Left ventricle myocardium inferior (tissue), 1 donor: ENCODE results near the gene SHC2. TPM values are rescaled to one million over a fixed set of nuclear protein-coding genes. Genes with fewer than 3 reads are reported as not detected.

Experiments used
- DNase-seq: peaks from one replicate; pipeline ENCODE4 v3.0.0-alpha.2; 2020
- H3K27ac ChIP-seq: fragments of 200-600 bp; replicated peaks from 2 replicates; pipeline ENCODE4 v1.8.0; 2021
- H3K27me3 ChIP-seq: fragments of 200-600 bp; 2 replicates; pipeline ENCODE4 v1.8.0; 2021; ENCODE audit warnings: low read depth
- H3K36me3 ChIP-seq: fragments of 200-600 bp; 2 replicates; pipeline ENCODE4 v1.8.0; 2021
- H3K4me1 ChIP-seq: fragments of 200-600 bp; 2 replicates; pipeline ENCODE4 v1.8.0; 2021
- H3K4me3 ChIP-seq: fragments of 200-600 bp; 2 replicates; pipeline ENCODE4 v1.8.0; 2021; ENCODE audit warnings: mild to moderate bottlenecking, moderate library complexity
- H3K9me3 ChIP-seq: fragments of 200-600 bp; replicated peaks from 2 replicates; pipeline ENCODE4 v1.8.0; 2021
- CTCF ChIP-seq: fragments of 200-600 bp; IDR thresholded peaks from 2 replicates; pipeline ENCODE4 v1.8.0; 2021; ENCODE audit warnings: antibody characterized with exemption, mild to moderate bottlenecking, borderline replicate concordance
- intact Hi-C: fragments of 100-400 bp; cut with micrococcal nuclease; formaldehyde crosslinking; loops from one replicate; pipeline ENCODE4 v1.11.0; 2022
- total RNA-seq: library from RNA; stranded (reverse); fragmentation: NEBNext Ultra II Directional; extraction: Animal tissue kit (Norgen Biotek cat#: 25700); gene quantifications from one replicate; pipeline ENCODE4 v1.2.1, GENCODE V29; 2021
- donor health status: DM: no; HTN: yes; CAD: no; lungs with severe emphysema.

Gene SHC2
- total RNA-seq, 1 donor from 2014 or later, result 11.3 TPM

- H3K27me3 ChIP-seq, result peaks cover 45% of the 10 kb centered on the region
- DNase-seq, result no peak
- H3K36me3 ChIP-seq, result no peaks in the 10 kb centered on the region
- H3K4me3 ChIP-seq, result no peak overlapping the region
- H3K27ac ChIP-seq, result no peak overlapping the region
- H3K9me3 ChIP-seq, result no peaks in the 10 kb centered on the region
- no peaks in the 10 kb centered on the region for H3K4me1 ChIP-seq
- no peak for TF ChIP-seq CTCF
- intact Hi-C loops, result no loop called here
These were observed 81.0 kb downstream of the SHC2 start for GRCh38 chr19:379796-380195.

- H3K4me1 ChIP-seq, result no peaks in the 10 kb centered on the region
- H3K4me3 ChIP-seq, result no peak overlapping the region
- H3K27ac ChIP-seq, result no peak overlapping the region
- no peak for DNase-seq
- TF ChIP-seq CTCF, result no peak
- no peaks in the 10 kb centered on the region for H3K36me3 ChIP-seq
- no peaks in the 10 kb centered on the region for H3K9me3 ChIP-seq
- intact Hi-C loops, result no loop called here
- peaks cover 46% of the 10 kb centered on the region for H3K27me3 ChIP-seq
These were observed 82.1 kb downstream of the SHC2 start for GRCh38 chr19:378706-379105.

DNA sequence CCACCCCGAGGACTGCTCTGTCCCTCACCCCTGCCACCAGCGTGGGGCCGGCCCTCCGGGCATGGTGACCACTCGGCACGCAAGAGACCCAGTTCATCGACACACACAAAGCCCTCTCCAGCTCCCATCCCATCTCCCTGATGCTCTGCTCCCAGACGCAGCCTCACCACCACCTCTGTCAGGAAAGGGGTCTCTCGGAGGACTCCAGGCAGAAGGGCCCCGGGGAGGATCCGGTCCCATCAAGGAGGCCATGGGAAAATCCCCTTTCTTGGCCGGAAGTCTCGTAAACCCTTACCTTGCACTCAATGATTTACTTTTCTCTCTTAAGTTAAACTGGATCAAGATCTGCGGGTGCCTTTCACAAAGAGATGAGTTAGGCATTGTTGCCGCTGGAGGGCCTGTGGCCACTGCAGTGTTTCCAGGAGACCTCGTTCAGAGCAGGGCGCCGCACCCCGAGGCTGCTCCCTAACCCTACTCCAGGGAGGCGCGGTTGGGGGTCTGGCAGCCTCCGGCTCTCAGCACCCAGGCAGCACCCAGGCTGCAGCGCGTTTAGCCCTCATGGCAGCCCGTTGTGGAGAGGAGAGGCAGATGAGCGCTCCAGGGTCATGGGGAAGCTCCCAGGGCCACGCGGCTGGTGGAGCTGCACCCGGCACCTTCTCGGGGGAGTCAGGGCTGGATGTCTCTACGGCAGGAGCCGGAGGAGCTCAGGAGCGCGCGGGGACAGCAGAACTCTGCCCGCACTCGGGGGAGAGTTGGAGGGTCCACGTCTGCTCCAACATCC lies 82.8 kb downstream of the SHC2 start:
- no peaks in the 10 kb centered on the region for H3K9me3 ChIP-seq
- no peak for TF ChIP-seq CTCF
- DNase-seq, result no peak
- H3K4me1 ChIP-seq, result peaks cover 3% of the 10 kb centered on the region
- intact Hi-C loops, result no loop called here
- H3K27me3 ChIP-seq, result peaks cover 46% of the 10 kb centered on the region
- H3K4me3 ChIP-seq, result no peak overlapping the region
- H3K27ac ChIP-seq, result no peak overlapping the region
- no peaks in the 10 kb centered on the region for H3K36me3 ChIP-seq

GRCh38 chr19:376111-376470 lies 84.7 kb downstream of the SHC2 start:
- peaks cover 55% of the 10 kb centered on the region for H3K27me3 ChIP-seq
- no peak for DNase-seq
- H3K4me1 ChIP-seq, result peaks cover 20% of the 10 kb centered on the region
- no peak for TF ChIP-seq CTCF
- H3K27ac ChIP-seq, result no peak overlapping the region
- H3K9me3 ChIP-seq, result no peaks in the 10 kb centered on the region
- no peaks in the 10 kb centered on the region for H3K36me3 ChIP-seq
- H3K4me3 ChIP-seq, result no peak overlapping the region
- intact Hi-C loops, result no loop called here

GRCh38 chr19:375395-376110 lies 85.3 kb downstream of the SHC2 start:
- H3K27ac ChIP-seq, result no peak overlapping the region
- H3K9me3 ChIP-seq, result no peaks in the 10 kb centered on the region
- no peaks in the 10 kb centered on the region for H3K36me3 ChIP-seq
- intact Hi-C loops, result no loop called here
- H3K4me3 ChIP-seq, result no peak overlapping the region
- peaks cover 59% of the 10 kb centered on the region for H3K27me3 ChIP-seq
- peaks cover 20% of the 10 kb centered on the region for H3K4me1 ChIP-seq
- no peak for DNase-seq
- TF ChIP-seq CTCF, result no peak
